ENCODE data around the gene FXYD4.

- TF ChIP-seq CTCF (IDR thresholded peaks at IDR 0.05): no peak
- no peak for TF ChIP-seq POLR2A (IDR thresholded peaks at IDR 0.05)
These were observed 4.7 kb downstream of the FXYD4 start for GRCh38 chr10:43376046-43376635.
